Measurements from ENCODE around the gene UPF3A.

The UPF3A gene

GRCh38 chr13:114314074-114314912, 32.9 kb downstream of the UPF3A start, which contains the start of gene CHAMP1:
Gene CHAMP1, plus strand, starts transcription at chr13:114314503. Its CDS starts 9,340 bp downstream, at chr13:114323843.
- Histone ChIP-seq H3K4me1 (ENCODE audit: control insufficient read depth in 1 of 2, insufficient read depth in 2 of 2, low read length in 2 of 2) (peaks cover 16 to 24% of the 10 kb centered on the region in 2 donors), H3K27ac (ENCODE audit: low read depth, low read length) (peak within 1 kb of the TSS; percentile 80), H3K4me3 (ENCODE audit: low read depth in 1 of 2, low read length in 2 of 2) (peak within 1 kb of the TSS; percentile 78 to 79)

GRCh38 chr13:114315074-114315785, 33.8 kb downstream of the UPF3A start:
- no peaks in the 10 kb centered on the region for H3K9me3 ChIP-seq (ENCODE audit: control insufficient read depth in 1 of 2, low read length in 2 of 2)
- peaks cover 16 to 20% of the 10 kb centered on the region in 2 donors for H3K4me1 ChIP-seq (ENCODE audit: control insufficient read depth in 1 of 2, insufficient read depth in 2 of 2, low read length in 2 of 2)
- peaks cover 0 to 3% of the 10 kb centered on the region in 2 donors for H3K36me3 ChIP-seq (ENCODE audit: control insufficient read depth in 1 of 2, insufficient read depth in 2 of 2, low read length in 2 of 2)
- H3K27me3 ChIP-seq (ENCODE audit: control insufficient read depth in 1 of 2, insufficient read depth in 2 of 2, low read length in 2 of 2): no peaks in the 10 kb centered on the region
- peak overlapping the region; percentile 78 to 79 for H3K4me3 ChIP-seq (ENCODE audit: low read depth in 1 of 2, low read length in 2 of 2)
- H3K27ac ChIP-seq (ENCODE audit: low read depth, low read length): peak overlapping the region; percentile 80
- peak overlapping the region; percentile 65 to 73 for H3K9ac ChIP-seq (ENCODE audit: low read depth in 1 of 2, low read length in 2 of 2)

More at GRCh38 chr13:114314074-114314912, 32.9 kb downstream of the UPF3A start, which contains the start of gene CHAMP1:
- no peaks in the 10 kb centered on the region for H3K27me3 ChIP-seq (ENCODE audit: control insufficient read depth in 1 of 2, insufficient read depth in 2 of 2, low read length in 2 of 2)
- H3K9ac ChIP-seq (ENCODE audit: low read depth in 1 of 2, low read length in 2 of 2): peak within 1 kb of the TSS; percentile 65 to 73
- no peaks in the 10 kb centered on the region for H3K9me3 ChIP-seq (ENCODE audit: control insufficient read depth in 1 of 2, low read length in 2 of 2)
- H3K36me3 ChIP-seq (ENCODE audit: control insufficient read depth in 1 of 2, insufficient read depth in 2 of 2, low read length in 2 of 2): no peaks in the 10 kb centered on the region

- Histone ChIP-seq H3K4me1 (ENCODE audit: control insufficient read depth in 1 of 2, insufficient read depth in 2 of 2, low read length in 2 of 2) (peaks cover 9 to 14% of the 10 kb centered on the region in 2 donors), H3K4me3 (ENCODE audit: low read depth in 1 of 2, low read length in 2 of 2) (no peak overlapping the region), H3K9me3 (ENCODE audit: control insufficient read depth in 1 of 2, low read length in 2 of 2) (no peaks in the 10 kb centered on the region), H3K36me3 (ENCODE audit: control insufficient read depth in 1 of 2, insufficient read depth in 2 of 2, low read length in 2 of 2) (peaks cover 11 to 28% of the 10 kb centered on the region in 2 donors), H3K27me3 (ENCODE audit: control insufficient read depth in 1 of 2, insufficient read depth in 2 of 2, low read length in 2 of 2) (no peaks in the 10 kb centered on the region), H3K27ac (ENCODE audit: low read depth, low read length) (no peak overlapping the region), H3K9ac (ENCODE audit: low read depth in 1 of 2, low read length in 2 of 2) (no peak overlapping the region)
Observed at GRCh38 chr13:114318624-114319023, 37.2 kb downstream of the UPF3A start.

GRCh38 chr13:114319441-114319913, 38.1 kb downstream of the UPF3A start:
- H3K9me3 ChIP-seq (ENCODE audit: control insufficient read depth in 1 of 2, low read length in 2 of 2): no peaks in the 10 kb centered on the region

GRCh38 chr13:114320065-114320464, 38.7 kb downstream of the UPF3A start:
- Histone ChIP-seq H3K9ac (ENCODE audit: low read depth in 1 of 2, low read length in 2 of 2) (no peak overlapping the region), H3K27ac (ENCODE audit: low read depth, low read length) (no peak overlapping the region), H3K4me1 (ENCODE audit: control insufficient read depth in 1 of 2, insufficient read depth in 2 of 2, low read length in 2 of 2) (peaks cover 6 to 11% of the 10 kb centered on the region in 2 donors)

More at GRCh38 chr13:114319441-114319913, 38.1 kb downstream of the UPF3A start:
- Histone ChIP-seq H3K9ac (ENCODE audit: low read depth in 1 of 2, low read length in 2 of 2) (no peak overlapping the region), H3K36me3 (ENCODE audit: control insufficient read depth in 1 of 2, insufficient read depth in 2 of 2, low read length in 2 of 2) (peaks cover 19 to 37% of the 10 kb centered on the region in 2 donors), H3K4me3 (ENCODE audit: low read depth in 1 of 2, low read length in 2 of 2) (no peak overlapping the region), H3K27ac (ENCODE audit: low read depth, low read length) (no peak overlapping the region), H3K4me1 (ENCODE audit: control insufficient read depth in 1 of 2, insufficient read depth in 2 of 2, low read length in 2 of 2) (peaks cover 8 to 14% of the 10 kb centered on the region in 2 donors), H3K27me3 (ENCODE audit: control insufficient read depth in 1 of 2, insufficient read depth in 2 of 2, low read length in 2 of 2) (no peaks in the 10 kb centered on the region)

GRCh38 chr13:114321256-114321655, 39.9 kb downstream of the UPF3A start:
- Histone ChIP-seq H3K27ac (ENCODE audit: low read depth, low read length) (no peak overlapping the region), H3K36me3 (ENCODE audit: control insufficient read depth in 1 of 2, insufficient read depth in 2 of 2, low read length in 2 of 2) (peaks cover 29 to 53% of the 10 kb centered on the region in 2 donors), H3K4me3 (ENCODE audit: low read depth in 1 of 2, low read length in 2 of 2) (no peak overlapping the region), H3K27me3 (ENCODE audit: control insufficient read depth in 1 of 2, insufficient read depth in 2 of 2, low read length in 2 of 2) (no peaks in the 10 kb centered on the region), H3K4me1 (ENCODE audit: control insufficient read depth in 1 of 2, insufficient read depth in 2 of 2, low read length in 2 of 2) (peaks cover 0 to 6% of the 10 kb centered on the region in 2 donors), H3K9me3 (ENCODE audit: control insufficient read depth in 1 of 2, low read length in 2 of 2) (no peaks in the 10 kb centered on the region), H3K9ac (ENCODE audit: low read depth in 1 of 2, low read length in 2 of 2) (no peak overlapping the region)

More at GRCh38 chr13:114320065-114320464, 38.7 kb downstream of the UPF3A start:
- Histone ChIP-seq H3K27me3 (ENCODE audit: control insufficient read depth in 1 of 2, insufficient read depth in 2 of 2, low read length in 2 of 2) (no peaks in the 10 kb centered on the region), H3K9me3 (ENCODE audit: control insufficient read depth in 1 of 2, low read length in 2 of 2) (no peaks in the 10 kb centered on the region), H3K36me3 (ENCODE audit: control insufficient read depth in 1 of 2, insufficient read depth in 2 of 2, low read length in 2 of 2) (peaks cover 25 to 42% of the 10 kb centered on the region in 2 donors), H3K4me3 (ENCODE audit: low read depth in 1 of 2, low read length in 2 of 2) (no peak overlapping the region)

GRCh38 chr13:114323349-114323748, 41.9 kb downstream of the UPF3A start:
- Histone ChIP-seq H3K4me3 (ENCODE audit: low read depth in 1 of 2, low read length in 2 of 2) (no peak overlapping the region), H3K27ac (ENCODE audit: low read depth, low read length) (no peak overlapping the region)

GRCh38 chr13:114324334-114324733, 42.9 kb downstream of the UPF3A start:
- Histone ChIP-seq H3K9ac (ENCODE audit: low read depth in 1 of 2, low read length in 2 of 2) (no peak overlapping the region), H3K9me3 (ENCODE audit: control insufficient read depth in 1 of 2, low read length in 2 of 2) (no peaks in the 10 kb centered on the region), H3K27ac (ENCODE audit: low read depth, low read length) (no peak overlapping the region), H3K27me3 (ENCODE audit: control insufficient read depth in 1 of 2, insufficient read depth in 2 of 2, low read length in 2 of 2) (no peaks in the 10 kb centered on the region), H3K36me3 (ENCODE audit: control insufficient read depth in 1 of 2, insufficient read depth in 2 of 2, low read length in 2 of 2) (peaks cover 29 to 53% of the 10 kb centered on the region in 2 donors), H3K4me1 (ENCODE audit: control insufficient read depth in 1 of 2, insufficient read depth in 2 of 2, low read length in 2 of 2) (peaks cover 0 to 15% of the 10 kb centered on the region in 2 donors), H3K4me3 (ENCODE audit: low read depth in 1 of 2, low read length in 2 of 2) (no peak overlapping the region)

More at GRCh38 chr13:114323349-114323748, 41.9 kb downstream of the UPF3A start:
- Histone ChIP-seq H3K36me3 (ENCODE audit: control insufficient read depth in 1 of 2, insufficient read depth in 2 of 2, low read length in 2 of 2) (peaks cover 29 to 53% of the 10 kb centered on the region in 2 donors), H3K4me1 (ENCODE audit: control insufficient read depth in 1 of 2, insufficient read depth in 2 of 2, low read length in 2 of 2) (peaks cover 2 to 8% of the 10 kb centered on the region in 2 donors), H3K9me3 (ENCODE audit: control insufficient read depth in 1 of 2, low read length in 2 of 2) (no peaks in the 10 kb centered on the region), H3K9ac (ENCODE audit: low read depth in 1 of 2, low read length in 2 of 2) (no peak overlapping the region), H3K27me3 (ENCODE audit: control insufficient read depth in 1 of 2, insufficient read depth in 2 of 2, low read length in 2 of 2) (no peaks in the 10 kb centered on the region)

GRCh38 chr13:114325729-114326128, 44.3 kb downstream of the UPF3A start:
- Histone ChIP-seq H3K4me1 (ENCODE audit: control insufficient read depth in 1 of 2, insufficient read depth in 2 of 2, low read length in 2 of 2) (peaks cover 0 to 17% of the 10 kb centered on the region in 2 donors), H3K36me3 (ENCODE audit: control insufficient read depth in 1 of 2, insufficient read depth in 2 of 2, low read length in 2 of 2) (peaks cover 29 to 49% of the 10 kb centered on the region in 2 donors), H3K9ac (ENCODE audit: low read depth in 1 of 2, low read length in 2 of 2) (no peak overlapping the region), H3K27ac (ENCODE audit: low read depth, low read length) (no peak overlapping the region), H3K27me3 (ENCODE audit: control insufficient read depth in 1 of 2, insufficient read depth in 2 of 2, low read length in 2 of 2) (no peaks in the 10 kb centered on the region), H3K4me3 (ENCODE audit: low read depth in 1 of 2, low read length in 2 of 2) (no peak overlapping the region), H3K9me3 (ENCODE audit: control insufficient read depth in 1 of 2, low read length in 2 of 2) (no peaks in the 10 kb centered on the region)
